HG02798 (cell line): ENCODE measurements around the gene TMEM37.

Experiments used
- ATAC-seq: cut with Tn5 transposase; IDR thresholded peaks from one replicate; pipeline ENCODE4 v1.9.1; 2021; ENCODE audit warnings: mild to moderate bottlenecking; ENCODE audit not compliant: unreplicated experiment, poor library complexity

Gene TMEM37

DNA sequence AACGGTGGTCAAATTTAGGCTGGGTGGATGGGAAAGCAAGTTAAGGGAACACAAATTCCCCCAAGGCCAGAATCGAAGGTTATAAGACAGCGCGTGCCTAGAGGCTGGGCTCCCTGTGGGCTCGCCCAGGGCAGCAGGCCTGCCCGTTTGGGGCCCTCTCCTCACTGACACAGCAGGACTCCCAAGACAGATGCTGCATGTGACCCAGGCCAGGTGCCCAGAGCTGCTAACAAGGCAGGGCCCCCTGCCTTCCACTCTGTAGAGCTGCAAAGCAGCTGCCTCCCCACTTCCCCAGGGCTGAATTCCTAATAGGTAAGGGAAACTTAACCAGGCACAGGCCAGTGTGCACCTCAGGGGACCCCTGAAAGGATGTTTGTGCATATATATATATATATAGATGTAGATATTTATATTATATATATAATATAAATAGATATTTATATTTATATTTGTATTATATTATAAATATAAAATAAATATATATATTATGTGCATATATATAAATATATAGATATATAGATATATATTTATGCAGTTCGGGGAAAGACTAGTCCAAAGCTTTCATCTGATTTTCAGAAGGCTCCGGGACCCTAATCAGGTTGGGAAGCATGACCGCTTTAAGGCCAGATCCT lies 43.7 kb downstream of the TMEM37 start:
- ATAC-seq, result no peak

DNA sequence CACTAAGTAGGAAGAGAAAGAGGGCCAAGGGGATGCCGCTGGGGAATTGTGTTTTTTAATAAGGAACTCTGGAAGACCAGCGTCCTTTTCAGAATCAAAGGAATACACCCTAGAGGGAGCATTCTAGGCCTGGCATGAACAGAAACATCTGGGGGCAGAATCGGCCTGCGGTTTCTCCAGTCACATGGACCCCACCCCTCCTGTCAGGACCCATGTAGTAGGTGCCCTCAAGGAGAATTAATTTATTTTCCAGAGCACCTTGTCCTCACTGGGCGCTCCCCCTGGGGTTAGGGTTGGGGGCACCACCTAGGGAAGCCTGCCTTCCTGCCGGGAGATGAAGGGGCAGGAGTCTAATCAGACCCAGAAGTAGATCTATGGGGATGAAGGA lies 44.2 kb downstream of the TMEM37 start:
- no peak for ATAC-seq

DNA sequence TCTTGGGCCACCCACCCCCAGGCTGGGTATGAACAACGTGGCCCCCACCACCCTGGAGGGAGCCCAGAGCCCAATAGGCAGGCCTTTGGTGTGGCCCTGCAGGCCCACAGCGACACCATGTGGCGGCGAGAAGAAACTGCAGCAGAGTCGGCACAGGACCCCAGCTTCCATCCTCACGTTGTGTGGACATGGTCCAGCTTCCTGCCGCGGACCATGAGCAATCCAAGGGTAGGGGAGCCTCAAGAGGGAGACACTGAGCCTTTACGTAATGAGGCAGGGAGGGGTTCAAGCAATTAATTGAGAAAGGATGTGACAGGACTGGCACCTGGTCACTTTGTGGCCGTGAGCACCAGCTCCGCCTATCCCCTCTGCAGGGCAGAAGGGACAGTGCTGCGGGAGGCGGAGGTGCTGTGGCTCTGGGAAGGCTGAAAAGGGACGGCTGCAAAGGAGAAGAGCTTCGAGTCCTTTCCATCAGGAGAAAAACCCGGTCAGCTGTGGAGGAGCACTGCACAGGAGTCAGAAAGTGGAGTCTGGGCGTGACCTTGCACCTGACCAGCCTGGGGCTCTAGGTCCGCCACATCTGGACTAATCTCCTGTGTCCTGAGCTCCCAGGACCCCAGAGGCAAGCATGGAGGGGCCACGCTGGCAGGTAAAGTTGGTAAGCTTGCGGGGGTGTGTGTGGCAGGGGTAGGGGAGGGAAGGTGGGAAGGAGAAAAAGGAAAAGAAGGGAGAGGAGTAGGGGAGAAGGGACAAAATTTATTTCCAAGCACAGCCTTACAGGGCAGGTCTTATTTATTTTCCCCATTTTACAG lies 44.9 kb downstream of the TMEM37 start:
- peak; percentile 74 for ATAC-seq

DNA sequence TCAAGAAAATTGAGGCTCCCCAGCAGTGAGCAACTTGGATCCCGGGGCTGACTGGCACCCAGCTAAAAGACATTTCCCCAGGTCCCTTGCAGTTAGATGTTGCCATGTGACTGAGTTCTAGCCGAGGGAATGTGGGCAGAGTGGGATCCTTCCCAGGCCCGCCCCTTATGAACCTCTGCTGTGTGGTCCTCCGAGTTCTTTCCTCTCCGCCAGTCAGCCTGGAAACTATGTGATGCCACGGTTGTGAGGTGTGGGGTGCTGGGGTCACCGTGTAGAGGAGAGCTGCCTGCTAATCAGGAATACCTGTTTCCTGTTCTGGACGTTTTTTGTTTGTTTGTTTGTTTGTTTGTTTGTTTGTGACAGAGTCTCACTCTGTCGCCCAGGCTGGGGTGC lies 45.5 kb downstream of the TMEM37 start:
- ATAC-seq, result no peak

DNA sequence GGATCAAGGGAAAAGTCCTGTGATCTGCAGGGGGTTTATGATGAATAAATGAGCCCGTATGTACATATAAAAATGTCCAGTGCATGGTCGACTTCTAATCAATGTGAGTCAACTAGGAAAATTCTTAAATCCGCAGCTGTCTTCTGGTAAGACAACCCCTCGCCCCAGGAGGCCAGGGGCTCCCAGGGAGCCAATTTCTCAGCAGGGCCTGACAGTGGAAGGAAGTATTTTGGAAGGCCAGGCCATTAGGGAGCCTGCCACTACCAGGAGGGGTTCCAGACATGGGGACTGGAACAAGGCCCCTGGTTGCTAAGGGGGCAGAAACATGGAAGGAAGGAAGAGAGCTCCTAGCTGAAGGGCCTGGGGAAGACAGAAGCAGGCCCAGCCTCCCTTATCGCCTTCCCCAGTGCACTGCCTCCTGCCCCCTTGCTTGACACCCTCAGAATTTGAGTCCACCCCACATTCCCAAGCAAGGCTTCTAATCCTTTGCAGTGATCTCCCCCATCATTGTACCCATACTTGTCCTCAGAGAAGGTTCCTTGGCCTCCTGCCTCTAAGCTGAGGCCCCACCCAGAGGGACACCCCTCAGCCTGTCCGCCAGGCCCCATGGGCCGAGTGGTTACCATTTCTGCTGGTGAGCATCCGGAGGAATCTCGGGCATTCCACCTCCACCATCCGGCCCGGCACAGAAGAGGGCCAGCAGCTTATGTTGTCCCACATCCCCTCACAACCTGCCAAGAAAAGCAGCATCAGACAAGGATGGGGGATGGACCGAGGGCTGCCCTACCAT lies 46.7 kb downstream of the TMEM37 start:
- ATAC-seq, result no peak

DNA sequence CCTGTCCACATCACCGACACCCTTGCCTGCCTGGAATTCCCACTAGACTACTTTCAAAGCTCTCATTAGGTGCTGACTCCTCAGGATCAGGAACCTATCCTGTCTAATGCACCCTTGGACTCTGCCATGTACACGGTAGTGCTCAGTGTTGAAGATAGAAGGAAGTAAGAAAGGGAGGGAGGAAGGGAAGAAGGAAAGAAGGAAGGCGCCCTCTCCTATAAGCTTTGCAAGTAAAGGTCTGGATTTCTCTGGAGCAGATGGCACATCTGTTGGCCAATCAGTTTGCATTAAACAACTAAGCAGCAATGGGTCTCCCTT lies 47.3 kb downstream of the TMEM37 start:
- ATAC-seq, result no peak

DNA sequence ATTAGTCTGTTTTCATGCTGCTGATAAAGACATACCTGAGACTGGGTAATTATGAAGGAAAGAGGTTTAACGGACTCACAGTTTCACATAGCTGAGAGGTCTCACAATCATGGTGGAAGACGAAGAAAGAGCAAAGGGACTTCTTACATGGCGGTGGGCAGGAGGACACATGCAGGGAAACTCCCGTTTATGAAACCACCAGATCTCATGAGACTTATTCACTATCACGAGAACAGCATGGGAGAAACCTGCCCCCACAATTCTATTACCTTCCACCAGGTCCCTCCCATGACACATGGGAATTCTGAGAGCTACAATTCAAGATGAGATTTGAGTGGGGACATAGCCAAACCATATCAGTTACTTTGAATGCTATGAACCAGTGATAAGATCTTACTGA lies 48.5 kb downstream of the TMEM37 start:
- ATAC-seq, result no peak

DNA sequence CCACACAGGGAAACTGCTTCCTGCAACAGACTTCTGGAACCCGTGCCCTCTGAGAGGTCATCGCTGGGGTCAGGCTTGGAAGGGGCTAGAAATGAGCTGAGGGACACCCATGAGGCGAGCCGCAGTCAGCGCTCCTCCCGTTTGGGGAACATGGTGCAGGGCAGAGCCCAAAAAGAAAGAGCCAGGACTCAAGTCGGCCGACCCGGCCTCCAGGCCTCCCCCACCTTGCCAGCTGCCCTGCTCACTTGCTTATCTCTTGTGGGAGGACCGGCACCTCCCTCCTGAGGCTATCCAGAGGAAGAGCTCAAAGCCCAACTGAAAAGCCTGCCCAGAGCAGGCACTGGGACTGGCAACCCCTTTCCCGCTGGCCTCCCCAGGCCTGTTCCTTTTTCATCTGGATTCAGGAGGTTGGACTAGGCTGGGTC lies 49.1 kb downstream of the TMEM37 start:
- no peak for ATAC-seq

DNA sequence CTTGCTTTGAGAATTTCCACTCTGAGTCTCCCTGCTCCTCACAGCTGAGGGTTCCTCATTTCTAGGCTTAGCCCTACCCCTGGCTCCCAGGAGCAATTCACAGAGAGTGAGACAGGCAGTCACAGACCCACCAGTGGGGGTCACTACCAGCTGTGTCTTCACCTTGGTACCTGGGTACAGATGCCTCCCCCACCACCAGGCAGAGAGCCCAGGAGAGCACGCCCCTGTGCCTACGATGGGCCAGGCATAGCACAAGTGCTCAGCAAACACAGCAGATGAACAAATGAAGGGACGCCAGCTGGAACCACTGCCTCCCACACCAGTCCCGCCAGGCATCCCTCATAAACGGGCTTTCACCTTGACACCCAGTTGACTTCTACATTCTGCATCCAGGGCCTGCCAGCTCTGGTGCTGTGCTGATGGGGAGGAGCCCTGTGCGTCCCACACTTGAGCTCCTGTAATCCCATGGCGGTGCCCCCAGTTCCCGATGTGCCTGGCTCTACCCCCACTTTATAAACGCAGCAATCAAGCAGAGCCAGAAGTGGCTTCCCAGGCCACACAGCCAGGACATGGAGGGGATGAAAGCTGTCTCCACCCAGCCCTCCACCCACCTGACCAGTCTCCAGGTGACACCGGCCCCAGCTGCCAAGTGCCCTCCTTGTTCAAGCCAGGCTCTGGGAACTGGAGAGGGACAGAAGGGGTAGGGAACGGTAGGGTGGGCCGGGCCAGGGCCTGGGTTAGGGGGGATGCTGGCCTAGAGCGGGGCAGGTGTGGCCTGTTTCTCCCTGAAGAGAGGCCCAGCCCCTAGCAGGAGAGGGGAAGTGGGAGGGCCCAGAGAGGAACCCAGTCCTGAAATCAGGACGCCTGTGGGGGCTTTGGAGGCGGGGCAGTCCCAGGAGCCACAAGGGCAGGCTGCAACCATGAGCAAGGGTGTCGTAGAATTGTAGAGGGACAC lies 50.1 kb downstream of the TMEM37 start:
- ATAC-seq, result no peak

DNA sequence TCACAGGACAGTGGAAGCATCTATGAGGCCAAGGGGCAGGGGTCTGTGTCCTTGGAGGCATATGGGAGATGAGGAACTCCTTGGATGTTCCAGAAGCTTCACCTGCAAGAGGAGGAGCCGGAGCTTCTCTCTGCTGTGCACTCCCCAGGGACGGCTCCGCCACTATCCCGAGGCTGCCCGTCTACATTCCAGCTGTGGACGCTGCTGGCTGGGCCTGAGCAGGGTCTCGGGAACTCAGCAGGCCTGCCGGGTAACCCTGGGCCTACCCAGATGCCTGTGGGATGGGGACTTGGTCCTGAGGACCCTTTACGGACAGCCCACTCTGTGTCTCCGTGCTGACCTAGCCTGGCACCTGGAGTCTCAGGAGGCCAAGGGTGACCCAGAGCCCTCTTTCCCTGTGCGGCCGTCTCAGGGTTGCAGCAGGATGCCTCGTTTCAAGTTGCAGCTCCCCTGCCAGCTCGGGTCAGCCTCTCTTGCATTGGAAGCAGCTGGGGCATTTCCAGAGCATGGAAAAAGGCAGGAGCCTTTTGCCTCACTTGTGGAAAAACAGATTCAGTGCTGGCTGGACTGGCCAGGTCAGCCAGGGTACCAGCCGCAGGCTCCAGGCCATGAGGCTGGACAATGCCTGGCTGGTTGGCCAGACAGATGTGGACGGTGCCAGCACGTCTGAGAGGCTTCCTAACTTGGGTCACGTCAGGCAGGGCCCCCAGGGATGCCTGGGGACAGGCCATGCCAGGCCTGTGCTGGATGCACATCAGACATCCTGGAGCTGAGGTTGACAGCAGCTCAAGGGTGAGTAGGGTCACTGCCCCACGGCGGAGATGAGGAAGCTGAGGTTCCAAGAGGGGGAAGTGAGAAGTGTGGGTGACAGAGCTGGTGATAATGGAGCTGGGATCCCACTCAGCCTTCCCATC lies 51.1 kb downstream of the TMEM37 start:
- ATAC-seq, result no peak

DNA sequence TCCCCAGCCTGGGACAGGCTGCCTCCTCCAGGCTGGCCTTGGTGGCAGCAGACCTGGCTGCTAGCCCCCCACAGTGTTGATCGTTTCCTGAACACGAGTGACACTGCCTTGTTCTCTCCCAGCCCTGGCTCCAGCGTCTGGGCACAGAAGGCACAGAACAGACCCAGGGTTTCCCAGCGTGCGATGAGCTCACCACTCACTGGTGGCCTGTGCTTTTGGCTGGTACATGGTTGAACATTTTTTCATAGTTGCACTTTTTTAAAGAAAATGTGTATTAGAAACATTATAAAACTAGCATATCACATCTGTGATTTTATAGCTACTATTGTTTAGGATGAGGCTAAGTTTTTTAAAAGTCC lies 51.7 kb downstream of the TMEM37 start:
- ATAC-seq, result no peak

DNA sequence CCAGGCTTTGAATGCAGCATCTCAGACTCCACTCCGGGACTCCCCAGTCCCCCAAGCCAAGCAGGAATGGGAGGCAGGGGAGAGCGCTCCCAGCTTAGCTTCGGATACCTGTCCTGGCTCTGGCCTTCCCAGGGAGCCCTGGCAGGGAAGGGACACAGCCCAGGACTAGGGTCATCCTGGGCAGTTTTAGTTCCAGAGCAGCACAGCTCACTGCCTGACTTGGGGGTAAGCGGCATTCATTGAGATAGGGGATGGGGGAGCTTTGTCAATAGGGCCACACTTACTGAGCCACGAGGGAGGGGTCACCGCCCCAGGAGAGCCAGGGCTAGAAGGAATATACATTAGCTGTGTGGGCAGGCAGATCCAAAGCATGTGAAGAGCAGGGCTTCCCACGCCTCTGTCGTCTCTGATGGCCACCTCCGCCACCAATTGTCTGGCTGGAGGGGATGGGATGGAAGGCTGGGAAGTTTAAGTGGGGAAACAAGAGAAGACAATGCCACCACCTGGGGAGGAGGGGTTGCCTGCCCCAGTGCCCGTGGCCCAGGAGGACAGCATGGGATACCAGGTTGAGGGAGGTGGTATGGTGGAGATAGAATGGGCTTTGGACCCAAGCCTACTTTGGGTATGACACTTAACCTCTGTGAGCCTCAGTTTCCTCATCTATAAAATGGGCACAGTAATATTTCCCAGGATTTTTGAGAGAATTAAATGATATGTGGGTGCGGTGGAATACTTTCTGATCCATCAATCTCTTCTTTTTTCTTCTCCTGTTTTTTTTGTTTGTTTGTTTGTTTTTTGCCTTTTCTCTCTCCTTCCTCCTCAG lies 52.5 kb downstream of the TMEM37 start:
- no peak for ATAC-seq

DNA sequence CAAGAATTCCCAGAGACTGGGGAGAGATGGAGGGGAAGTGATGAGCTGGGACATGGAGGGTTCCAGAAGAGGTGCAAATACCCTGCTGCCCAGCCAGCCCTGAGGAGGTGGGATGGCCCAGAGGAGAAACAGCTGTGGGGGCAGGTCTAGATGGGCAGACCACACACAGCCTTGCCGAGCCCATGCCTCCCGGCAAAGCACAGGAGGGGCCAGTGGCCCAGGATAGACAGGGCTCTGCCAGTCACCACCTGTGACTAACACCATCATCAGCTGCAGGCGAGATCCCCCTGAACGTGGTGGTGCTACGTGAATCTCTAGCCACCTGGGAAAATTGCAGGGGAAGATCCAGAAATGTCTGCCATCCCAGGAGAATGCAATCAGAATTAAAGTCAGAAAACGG lies 53.2 kb downstream of the TMEM37 start:
- ATAC-seq, result no peak

DNA sequence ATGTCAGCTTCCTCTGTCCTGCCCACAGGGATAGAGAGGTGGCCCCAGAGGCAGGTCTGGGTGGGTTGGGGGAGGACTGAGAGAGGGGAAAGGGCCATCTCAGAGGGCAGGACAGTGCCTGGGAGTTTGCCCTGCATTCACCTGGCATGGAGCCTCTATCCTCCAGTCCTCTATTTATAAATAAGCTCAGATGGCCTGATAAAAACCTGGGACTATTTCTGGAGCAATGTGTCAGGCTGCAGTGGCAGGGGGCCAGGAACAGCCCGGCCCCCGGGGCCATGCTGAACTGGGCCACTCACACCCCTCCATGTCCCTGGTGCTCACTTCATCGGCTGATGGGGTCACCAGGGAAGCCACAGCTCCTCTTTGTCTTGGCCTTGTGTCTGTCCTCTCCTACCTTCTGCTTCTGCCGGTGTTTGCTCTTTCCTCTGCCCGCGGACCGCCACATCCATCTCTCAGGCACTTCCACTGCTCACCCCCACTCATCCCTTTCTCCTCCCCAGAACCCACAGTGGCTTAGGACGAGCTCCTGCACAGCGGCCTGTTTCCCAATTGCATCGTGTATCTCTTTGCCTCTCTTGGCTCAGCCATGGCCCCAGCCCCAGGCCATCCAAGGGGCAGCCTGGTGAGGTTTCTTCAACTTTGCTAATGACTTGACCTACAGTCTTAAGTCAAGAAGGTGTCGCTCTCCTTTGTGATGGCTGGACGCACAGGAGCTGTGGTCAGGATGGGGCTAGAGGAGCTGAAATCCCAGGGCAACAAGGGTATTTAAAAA lies 53.9 kb downstream of the TMEM37 start:
- ATAC-seq, result no peak

DNA sequence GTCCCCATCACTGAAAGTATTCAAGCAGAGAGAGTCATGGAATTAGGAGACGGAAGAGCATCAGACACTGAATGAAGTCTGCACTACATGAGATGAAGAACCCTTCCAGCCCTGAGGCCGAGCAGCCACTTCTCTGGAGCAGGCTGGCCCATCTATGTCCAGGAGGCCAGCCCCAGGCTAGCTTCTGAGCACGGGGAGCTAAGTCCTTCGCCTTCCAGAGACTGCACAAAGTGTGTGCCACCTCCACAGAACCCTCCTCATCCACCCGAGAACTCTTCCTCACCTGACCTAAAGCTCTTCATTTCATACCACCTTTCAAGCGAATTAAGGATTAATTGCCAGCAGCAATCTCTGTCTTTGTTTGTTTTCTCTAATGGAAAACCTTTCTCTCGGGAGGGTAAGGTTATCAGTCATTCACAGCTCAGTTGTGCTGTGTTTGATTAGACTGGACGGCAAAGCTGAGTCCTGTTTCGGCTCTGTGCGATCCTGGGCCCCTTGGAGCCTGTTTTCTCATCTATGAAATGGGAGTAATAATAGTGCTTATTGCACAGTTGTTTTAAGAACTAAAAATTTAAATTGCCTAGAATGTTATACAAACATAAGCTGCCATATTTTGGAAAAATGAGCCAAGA lies 54.7 kb downstream of the TMEM37 start:
- ATAC-seq, result no peak

DNA sequence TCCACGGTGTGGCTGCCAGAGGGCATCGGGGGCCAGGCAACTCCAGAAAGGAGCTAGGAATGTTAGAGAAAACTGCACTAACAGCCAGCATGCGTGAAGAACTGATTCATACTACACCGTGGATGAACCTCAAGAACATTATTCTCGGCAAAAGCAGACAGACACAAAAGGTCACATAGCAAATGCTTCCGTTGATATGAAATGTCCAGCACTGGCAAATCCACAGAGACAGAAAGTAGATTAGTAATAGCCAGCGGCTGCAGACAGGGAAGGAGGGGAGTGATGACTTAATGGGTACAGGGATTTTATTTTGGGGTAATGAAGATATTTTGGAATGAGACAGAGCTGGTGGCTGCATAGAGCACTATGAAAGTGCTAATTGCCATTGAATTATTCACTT lies 55.2 kb downstream of the TMEM37 start:
- no peak for ATAC-seq

DNA sequence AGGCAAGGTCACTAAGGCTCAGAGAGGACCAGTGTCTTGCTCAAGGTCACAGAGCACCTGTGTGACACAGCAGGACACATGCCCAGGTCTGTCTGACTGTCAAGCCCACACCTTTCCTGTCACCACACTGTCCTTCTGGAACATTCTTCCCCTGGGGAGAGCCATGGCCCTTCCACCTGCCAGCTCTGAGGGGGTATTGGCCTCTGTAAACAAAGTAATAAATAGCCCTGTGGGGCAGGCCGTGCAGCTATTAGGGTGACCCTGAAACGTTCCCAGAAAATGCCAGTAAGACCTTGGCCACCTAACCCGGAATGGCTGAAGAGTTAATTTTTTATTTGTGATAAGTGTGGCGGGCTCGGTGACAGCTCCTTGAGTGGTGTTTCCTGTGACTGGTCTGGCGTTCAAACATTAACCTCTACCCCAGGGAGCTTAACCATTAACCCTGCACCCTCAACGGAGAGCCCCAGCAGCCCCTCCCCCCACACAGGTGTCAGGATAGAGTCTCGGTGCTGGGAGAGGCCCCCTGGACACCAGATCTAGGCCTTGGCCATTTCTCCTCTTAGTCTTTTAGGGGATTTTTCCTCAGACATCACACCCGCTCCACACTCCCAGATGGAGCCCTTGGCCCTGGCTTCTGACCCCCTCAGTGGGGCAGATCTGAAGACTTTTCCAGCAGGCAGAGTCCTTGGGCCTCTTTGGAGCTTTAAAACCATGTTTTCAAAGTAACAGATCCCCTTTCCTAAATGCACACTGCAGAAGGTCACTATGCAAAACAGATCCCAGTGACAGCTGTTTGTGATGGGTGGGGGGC lies 56.0 kb downstream of the TMEM37 start:
- ATAC-seq, result peak; percentile 82
